Measurements from ENCODE around the gene MCTP1.
"Not testable (repeated sequence)": the region's sequence is repeated elsewhere in the genome, so short reads cannot be mapped to it uniquely, and the experiment has no call there.

DNA sequence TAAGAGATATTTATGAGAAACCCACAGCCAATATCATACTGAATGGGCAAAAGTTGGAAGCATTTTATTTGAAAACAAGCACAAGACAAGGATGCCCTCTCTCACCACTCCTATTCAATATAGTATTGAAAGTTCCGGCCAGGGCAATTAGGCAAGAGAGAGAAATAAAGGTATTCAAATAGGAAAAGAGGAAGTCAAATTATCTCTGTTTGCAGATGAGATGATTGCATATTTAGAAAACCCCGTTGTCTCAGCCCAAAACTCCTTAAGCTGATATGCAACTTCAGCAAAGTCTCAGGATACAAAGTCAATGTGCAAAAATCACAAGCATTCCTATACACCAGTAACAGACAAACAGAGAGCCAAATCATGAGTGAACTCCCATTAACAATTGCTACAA, 325.6 kb downstream of the MCTP1 start:
- TF ChIP-seq, protein P1, sequence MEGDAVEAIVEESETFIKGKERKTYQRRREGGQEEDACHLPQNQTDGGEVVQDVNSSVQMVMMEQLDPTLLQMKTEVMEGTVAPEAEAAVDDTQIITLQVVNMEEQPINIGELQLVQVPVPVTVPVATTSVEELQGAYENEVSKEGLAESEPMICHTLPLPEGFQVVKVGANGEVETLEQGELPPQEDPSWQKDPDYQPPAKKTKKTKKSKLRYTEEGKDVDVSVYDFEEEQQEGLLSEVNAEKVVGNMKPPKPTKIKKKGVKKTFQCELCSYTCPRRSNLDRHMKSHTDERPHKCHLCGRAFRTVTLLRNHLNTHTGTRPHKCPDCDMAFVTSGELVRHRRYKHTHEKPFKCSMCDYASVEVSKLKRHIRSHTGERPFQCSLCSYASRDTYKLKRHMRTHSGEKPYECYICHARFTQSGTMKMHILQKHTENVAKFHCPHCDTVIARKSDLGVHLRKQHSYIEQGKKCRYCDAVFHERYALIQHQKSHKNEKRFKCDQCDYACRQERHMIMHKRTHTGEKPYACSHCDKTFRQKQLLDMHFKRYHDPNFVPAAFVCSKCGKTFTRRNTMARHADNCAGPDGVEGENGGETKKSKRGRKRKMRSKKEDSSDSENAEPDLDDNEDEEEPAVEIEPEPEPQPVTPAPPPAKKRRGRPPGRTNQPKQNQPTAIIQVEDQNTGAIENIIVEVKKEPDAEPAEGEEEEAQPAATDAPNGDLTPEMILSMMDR (IDR thresholded peaks at IDR 0.05), result not testable (repeated sequence)
- not testable (repeated sequence) for TF ChIP-seq ZFX (IDR thresholded peaks at IDR 0.05; ENCODE audit: borderline replicate concordance)
